Trophoblast cell (in vitro differentiated cells and primary cell): ENCODE data around the gene FNDC3B.
A peak's percentile ranks its signal among the peaks of the same experiment; 100 is the strongest.

Experiments used
- DNase-seq, 2 donors: peaks; one replicate each; pipeline ENCODE4 v3.0.0-alpha.2; 2016
- H2AFZ ChIP-seq: 2 replicates; pipeline ENCODE4 v1.6.1; 2013; ENCODE audit warnings: low read length, moderate library complexity, mild to moderate bottlenecking; ENCODE audit not compliant: insufficient read depth, poor library complexity
- H2AK5ac ChIP-seq: 2 replicates; pipeline ENCODE4 v1.6.1; 2013; ENCODE audit warnings: mild to moderate bottlenecking, low read length
- H2BK120ac ChIP-seq: 2 replicates; pipeline ENCODE4 v1.6.1; 2013; ENCODE audit warnings: low read length, mild to moderate bottlenecking, moderate library complexity; ENCODE audit not compliant: insufficient read depth, poor library complexity
- H2BK12ac ChIP-seq: 2 replicates; pipeline ENCODE4 v1.6.1; 2013; ENCODE audit warnings: mild to moderate bottlenecking, low read length, moderate library complexity
- H2BK5ac ChIP-seq: 2 replicates; pipeline ENCODE4 v1.6.1; 2013; ENCODE audit warnings: low read length, low read depth, moderate library complexity, mild to moderate bottlenecking; ENCODE audit not compliant: poor library complexity
- H3K14ac ChIP-seq: 2 replicates; pipeline ENCODE4 v1.6.1; 2013; ENCODE audit warnings: mild to moderate bottlenecking, low read length
- H3K18ac ChIP-seq: 2 replicates; pipeline ENCODE4 v1.6.1; 2013; ENCODE audit warnings: mild to moderate bottlenecking, low read length
- H3K23ac ChIP-seq: 2 replicates; pipeline ENCODE4 v1.6.1; 2013; ENCODE audit warnings: low read length
- H3K27ac ChIP-seq: 2 replicates; pipeline ENCODE4 v1.5.1; 2013; ENCODE audit warnings: low read depth, mild to moderate bottlenecking, inconsistent platforms, low read length, moderate library complexity
- H3K27me3 ChIP-seq: 2 replicates; pipeline ENCODE4 v1.6.1; 2013; ENCODE audit warnings: inconsistent platforms, mild to moderate bottlenecking, low read length, moderate library complexity; ENCODE audit not compliant: insufficient read depth
- H3K36me3 ChIP-seq, 2 experiments: 1 replicate in 1 of 2; 2 replicates in 1 of 2; pipeline ENCODE4 v1.6.1; 2013; ENCODE audit warnings: low read length in 2 of 2, mild to moderate bottlenecking in 2 of 2, moderate library complexity in 1 of 2; ENCODE audit not compliant: insufficient read depth in 2 of 2, control insufficient read depth in 1 of 2
- H3K4ac ChIP-seq: 2 replicates; pipeline ENCODE4 v1.6.1; 2013; ENCODE audit warnings: low read depth, mild to moderate bottlenecking, low read length, moderate library complexity
- H3K4me1 ChIP-seq, 2 experiments: 1 replicate in 1 of 2; 2 replicates in 1 of 2; pipeline ENCODE4 v1.6.1; 2013; ENCODE audit warnings: low read length in 2 of 2, mild to moderate bottlenecking in 2 of 2, moderate library complexity in 1 of 2; ENCODE audit not compliant: insufficient read depth in 2 of 2, control insufficient read depth in 1 of 2
- H3K4me2 ChIP-seq: 2 replicates; pipeline ENCODE4 v1.6.1; 2013; ENCODE audit warnings: inconsistent platforms, mild to moderate bottlenecking, low read length, moderate library complexity
- H3K4me3 ChIP-seq: 2 replicates; pipeline ENCODE4 v1.5.1; 2013; ENCODE audit warnings: mild to moderate bottlenecking, low read depth, low read length, inconsistent platforms
- H3K79me1 ChIP-seq: one replicate; pipeline ENCODE4 v1.6.1; 2013; ENCODE audit warnings: low read length
- H3K79me2 ChIP-seq: 2 replicates; pipeline ENCODE4 v1.6.1; 2013; ENCODE audit warnings: low read length, mild to moderate bottlenecking; ENCODE audit not compliant: control insufficient read depth, insufficient read depth, poor library complexity
- H3K9ac ChIP-seq: 2 replicates; pipeline ENCODE4 v1.6.1; 2013; ENCODE audit warnings: mild to moderate bottlenecking, low read length
- H3K9me3 ChIP-seq: 2 replicates; pipeline ENCODE4 v1.6.1; 2013; ENCODE audit warnings: low read depth, mild to moderate bottlenecking, control low read depth, inconsistent platforms, low read length; ENCODE audit not compliant: insufficient read depth
- H4K12ac ChIP-seq: 2 replicates; pipeline ENCODE4 v1.6.1; 2013; ENCODE audit warnings: low read depth, mild to moderate bottlenecking, low read length, moderate library complexity
- H4K8ac ChIP-seq: 2 replicates; pipeline ENCODE4 v1.6.1; 2013; ENCODE audit warnings: low read depth, mild to moderate bottlenecking, low read length, moderate library complexity
- H4K91ac ChIP-seq: one replicate; pipeline ENCODE4 v1.6.1; 2013; ENCODE audit warnings: low read depth, mild to moderate bottlenecking, low read length, moderate library complexity
- WGBS: extraction: QIAGEN DNeasy Blood & Tissue Kit; methylation state at CpG from one replicate; pipeline ENCODE4 v1.1.7; 2013; ENCODE audit warnings: missing lambda C conversion rate; ENCODE audit not compliant: insufficient read length, insufficient coverage; ENCODE audit errors: extremely low coverage; 5-methylcytosine and 5-hydroxymethylcytosine counted together

Gene FNDC3B

GRCh38 chr3:172268868-172269267 lies 229.5 kb downstream of the FNDC3B start:
- H3K79me2 ChIP-seq = no peaks in the 10 kb centered on the region
- no peak overlapping the region for H2BK120ac ChIP-seq
- no peak overlapping the region for H3K9ac ChIP-seq
- no peaks in the 10 kb centered on the region for H3K4me1 ChIP-seq
- H2AK5ac ChIP-seq = no peak overlapping the region
- H2BK12ac ChIP-seq = no peak overlapping the region
- H3K79me1 ChIP-seq = no peaks in the 10 kb centered on the region
- H4K12ac ChIP-seq = no peak overlapping the region
- no peak overlapping the region for H3K18ac ChIP-seq
- no peak overlapping the region for H3K23ac ChIP-seq
- no peak overlapping the region for H3K27ac ChIP-seq
- WGBS = no CpG with 5 or more reads among the region's 2 CpGs
- no peak overlapping the region for H2BK5ac ChIP-seq
- no peak overlapping the region for H3K4ac ChIP-seq
- H3K4me2 ChIP-seq = no peak overlapping the region
- H3K27me3 ChIP-seq = no peaks in the 10 kb centered on the region
- peaks cover 8 to 9% of the 10 kb centered on the region in 2 experiments for H3K36me3 ChIP-seq
- H3K4me3 ChIP-seq = no peak overlapping the region
- no peak overlapping the region for H4K8ac ChIP-seq
- no peak for DNase-seq
- no peak overlapping the region for H2AFZ ChIP-seq
- H3K14ac ChIP-seq = no peak overlapping the region
- no peaks in the 10 kb centered on the region for H3K9me3 ChIP-seq
- H4K91ac ChIP-seq = no peak overlapping the region

- Histone ChIP-seq H3K4ac (no peak overlapping the region), H3K4me1 (no peaks in the 10 kb centered on the region), H3K9me3 (no peaks in the 10 kb centered on the region), H3K14ac (no peak overlapping the region), H2AK5ac (no peak overlapping the region), H3K9ac (no peak overlapping the region), H4K12ac (no peak overlapping the region), H3K79me2 (no peaks in the 10 kb centered on the region), H2BK5ac (no peak overlapping the region), H4K91ac (no peak overlapping the region), H3K23ac (no peak overlapping the region), H3K27me3 (no peaks in the 10 kb centered on the region), H3K4me2 (no peak overlapping the region), H2BK120ac (no peak overlapping the region), H2AFZ (no peak overlapping the region), H3K18ac (no peak overlapping the region), H4K8ac (no peak overlapping the region), H3K36me3 (peaks cover 7 to 8% of the 10 kb centered on the region in 2 experiments), H2BK12ac (no peak overlapping the region), H3K4me3 (no peak overlapping the region), H3K27ac (no peak overlapping the region), H3K79me1 (no peaks in the 10 kb centered on the region)
- no CpG with 5 or more reads among the region's 4 CpGs for WGBS
- no peak for DNase-seq
Observed at GRCh38 chr3:172270557-172271166, 231.3 kb downstream of the FNDC3B start.

GRCh38 chr3:172271386-172271976 lies 232.1 kb downstream of the FNDC3B start:
- H3K36me3 ChIP-seq = peaks cover 7% of the 10 kb centered on the region in 2 experiments
- no peak overlapping the region for H3K27ac ChIP-seq
- no peak overlapping the region for H3K23ac ChIP-seq
- no peaks in the 10 kb centered on the region for H3K9me3 ChIP-seq
- H2AFZ ChIP-seq = no peak overlapping the region
- H3K4me3 ChIP-seq = peak overlapping the region; percentile 18
- DNase-seq = peak; percentile 46 to 90
- H2AK5ac ChIP-seq = no peak overlapping the region
- no peaks in the 10 kb centered on the region for H3K79me1 ChIP-seq
- H3K27me3 ChIP-seq = no peaks in the 10 kb centered on the region
- no peak overlapping the region for H3K4ac ChIP-seq
- H2BK5ac ChIP-seq = no peak overlapping the region
- H3K4me1 ChIP-seq = no peaks in the 10 kb centered on the region
- H3K9ac ChIP-seq = no peak overlapping the region
- H3K79me2 ChIP-seq = no peaks in the 10 kb centered on the region
- H2BK120ac ChIP-seq = no peak overlapping the region
- no peak overlapping the region for H3K18ac ChIP-seq
- H4K8ac ChIP-seq = no peak overlapping the region
- H3K14ac ChIP-seq = no peak overlapping the region
- H2BK12ac ChIP-seq = no peak overlapping the region
- no CpG with 5 or more reads among the region's 9 CpGs for WGBS
- H3K4me2 ChIP-seq = no peak overlapping the region
- H4K91ac ChIP-seq = no peak overlapping the region
- H4K12ac ChIP-seq = no peak overlapping the region

- H3K14ac ChIP-seq = no peak overlapping the region
- no peak overlapping the region for H2AK5ac ChIP-seq
- no peak overlapping the region for H4K12ac ChIP-seq
- H2BK12ac ChIP-seq = no peak overlapping the region
- no peaks in the 10 kb centered on the region for H3K4me1 ChIP-seq
- WGBS = no CpG with 5 or more reads among the region's 2 CpGs
- no peaks in the 10 kb centered on the region for H3K27me3 ChIP-seq
- H3K9me3 ChIP-seq = no peaks in the 10 kb centered on the region
- no peak overlapping the region for H3K27ac ChIP-seq
- no peak overlapping the region for H2BK5ac ChIP-seq
- H4K91ac ChIP-seq = no peak overlapping the region
- no peak overlapping the region for H2BK120ac ChIP-seq
- DNase-seq = no peak
- peaks cover 7% of the 10 kb centered on the region in 2 experiments for H3K36me3 ChIP-seq
- H3K9ac ChIP-seq = no peak overlapping the region
- no peak overlapping the region for H4K8ac ChIP-seq
- H3K23ac ChIP-seq = no peak overlapping the region
- H3K4me3 ChIP-seq = no peak overlapping the region
- no peaks in the 10 kb centered on the region for H3K79me2 ChIP-seq
- no peak overlapping the region for H3K4ac ChIP-seq
- H3K18ac ChIP-seq = no peak overlapping the region
- H3K4me2 ChIP-seq = no peak overlapping the region
- no peaks in the 10 kb centered on the region for H3K79me1 ChIP-seq
- H2AFZ ChIP-seq = no peak overlapping the region
Observed at GRCh38 chr3:172272698-172273097, 233.3 kb downstream of the FNDC3B start.
